ENCODE measurements around the gene SOX11. TPM values are rescaled to one million over a fixed set of nuclear protein-coding genes. Genes with fewer than 3 reads are reported as not detected.

Gene SOX11
- total RNA-seq, 1 experiment from 2014 or later, result 0.05 TPM

GRCh38 chr2:5740053-5740452 is 47.9 kb downstream of the SOX11 start:
- no peak for DNase-seq (ENCODE audit: low read depth in 1 of 2, low spot score in 2 of 2)

GRCh38 chr2:5740817-5741216 is 48.6 kb downstream of the SOX11 start:
- no peak overlapping the region for H3K27ac ChIP-seq
- no peaks in the 10 kb centered on the region for H3K27me3 ChIP-seq (replicated peaks)
- peaks cover 4% of the 10 kb centered on the region; the same call in 1 of the 2 replicates for H3K9me3 ChIP-seq (replicated peaks)
- H3K4me3 ChIP-seq, result no peak overlapping the region
- DNase-seq (ENCODE audit: low read depth in 1 of 2, low spot score in 2 of 2), result no peak
- no peaks in the 10 kb centered on the region for H3K4me1 ChIP-seq (replicated peaks)
- no peaks in the 10 kb centered on the region for H3K36me3 ChIP-seq

More at GRCh38 chr2:5740053-5740452, 47.9 kb downstream of the SOX11 start:
- Histone ChIP-seq H3K9me3 (replicated peaks) (peaks cover 4% of the 10 kb centered on the region; the same call in 1 of the 2 replicates), H3K27me3 (replicated peaks) (no peaks in the 10 kb centered on the region), H3K27ac (no peak overlapping the region), H3K4me3 (no peak overlapping the region), H3K4me1 (replicated peaks) (no peaks in the 10 kb centered on the region), H3K36me3 (no peaks in the 10 kb centered on the region)

GRCh38 chr2:5741242-5741641 is 49.1 kb downstream of the SOX11 start:
- Histone ChIP-seq H3K27me3 (replicated peaks) (no peaks in the 10 kb centered on the region), H3K36me3 (no peaks in the 10 kb centered on the region), H3K27ac (no peak overlapping the region), H3K4me1 (replicated peaks) (no peaks in the 10 kb centered on the region), H3K4me3 (no peak overlapping the region), H3K9me3 (replicated peaks) (peaks cover 5% of the 10 kb centered on the region; the same call in 1 of the 2 replicates)
- no peak for DNase-seq (ENCODE audit: low read depth in 1 of 2, low spot score in 2 of 2)

GRCh38 chr2:5742126-5742525 is 49.9 kb downstream of the SOX11 start:
- H3K9me3 ChIP-seq (replicated peaks), result peaks cover 6% of the 10 kb centered on the region; the same call in 1 of the 2 replicates
- no peak overlapping the region for H3K4me3 ChIP-seq
- no peaks in the 10 kb centered on the region for H3K4me1 ChIP-seq (replicated peaks)
- DNase-seq (ENCODE audit: low read depth in 1 of 2, low spot score in 2 of 2), result no peak
- no peaks in the 10 kb centered on the region for H3K36me3 ChIP-seq
- H3K27me3 ChIP-seq (replicated peaks), result no peaks in the 10 kb centered on the region
- H3K27ac ChIP-seq, result no peak overlapping the region

- Histone ChIP-seq H3K36me3 (no peaks in the 10 kb centered on the region), H3K4me1 (replicated peaks) (no peaks in the 10 kb centered on the region), H3K27me3 (replicated peaks) (no peaks in the 10 kb centered on the region), H3K9me3 (replicated peaks) (peaks cover 9% of the 10 kb centered on the region; the same call in 1 of the 2 replicates), H3K4me3 (no peak overlapping the region), H3K27ac (no peak overlapping the region)
- DNase-seq (ENCODE audit: low read depth in 1 of 2, low spot score in 2 of 2), result no peak
Observed at GRCh38 chr2:5748391-5748790, 56.2 kb downstream of the SOX11 start.

- Histone ChIP-seq H3K4me1 (replicated peaks) (no peaks in the 10 kb centered on the region), H3K4me3 (no peak overlapping the region), H3K27me3 (replicated peaks) (no peaks in the 10 kb centered on the region), H3K27ac (no peak overlapping the region), H3K9me3 (replicated peaks) (peaks cover 9% of the 10 kb centered on the region; the same call in 1 of the 2 replicates), H3K36me3 (no peaks in the 10 kb centered on the region)
- DNase-seq (ENCODE audit: low read depth in 1 of 2, low spot score in 2 of 2), result no peak
Observed at GRCh38 chr2:5748946-5749345, 56.8 kb downstream of the SOX11 start.

GRCh38 chr2:5749347-5749746 is 57.2 kb downstream of the SOX11 start:
- Histone ChIP-seq H3K4me3 (no peak overlapping the region), H3K27me3 (replicated peaks) (no peaks in the 10 kb centered on the region), H3K36me3 (no peaks in the 10 kb centered on the region), H3K9me3 (replicated peaks) (peaks cover 9% of the 10 kb centered on the region; the same call in 1 of the 2 replicates), H3K4me1 (replicated peaks) (no peaks in the 10 kb centered on the region), H3K27ac (no peak overlapping the region)
- no peak for DNase-seq (ENCODE audit: low read depth in 1 of 2, low spot score in 2 of 2)
